GM04503 (cell line): ENCODE results near the gene C16orf92.

Experiments used
- DNase-seq: peaks from one replicate; pipeline ENCODE4 v3.0.0-alpha.2; 2012; ENCODE audit warnings: low read depth

Gene C16orf92

DNA sequence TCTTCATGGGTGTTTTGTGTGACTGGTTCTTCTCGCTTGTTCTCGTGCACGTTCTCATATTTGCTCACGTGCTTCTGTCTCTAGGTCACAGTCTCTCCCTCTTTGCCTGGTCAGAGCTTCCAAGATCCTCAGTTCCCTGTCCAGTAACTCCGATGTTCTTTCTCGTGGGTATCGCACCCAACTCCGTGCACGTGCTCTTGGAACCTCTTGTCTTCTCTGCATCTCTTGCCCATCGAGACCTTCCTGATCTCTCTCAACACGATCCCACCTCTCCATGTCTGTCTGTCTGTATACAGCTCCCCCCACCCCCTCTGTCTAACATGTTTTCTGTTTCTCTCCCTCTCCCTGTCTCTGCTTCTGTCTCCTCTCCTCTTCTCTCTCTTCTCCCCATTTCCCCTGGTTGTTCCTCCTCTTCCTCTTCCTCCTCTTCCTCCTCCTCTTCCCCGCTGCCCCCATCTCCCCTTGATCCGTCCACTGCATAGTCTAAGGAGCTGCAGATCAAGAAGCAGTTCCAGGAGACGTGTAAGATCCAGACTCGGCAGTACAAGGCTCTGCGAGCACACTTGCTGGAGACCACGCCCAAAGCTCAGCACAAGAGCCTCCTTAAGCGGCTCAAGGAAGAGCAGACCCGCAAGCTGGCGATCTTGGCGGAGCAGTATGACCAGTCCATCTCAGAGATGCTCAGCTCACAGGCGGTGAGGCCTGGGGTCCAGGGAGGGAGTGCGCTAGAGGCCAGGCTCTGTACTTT is 33.7 kb upstream of the C16orf92 start:
- no peak for DNase-seq

DNA sequence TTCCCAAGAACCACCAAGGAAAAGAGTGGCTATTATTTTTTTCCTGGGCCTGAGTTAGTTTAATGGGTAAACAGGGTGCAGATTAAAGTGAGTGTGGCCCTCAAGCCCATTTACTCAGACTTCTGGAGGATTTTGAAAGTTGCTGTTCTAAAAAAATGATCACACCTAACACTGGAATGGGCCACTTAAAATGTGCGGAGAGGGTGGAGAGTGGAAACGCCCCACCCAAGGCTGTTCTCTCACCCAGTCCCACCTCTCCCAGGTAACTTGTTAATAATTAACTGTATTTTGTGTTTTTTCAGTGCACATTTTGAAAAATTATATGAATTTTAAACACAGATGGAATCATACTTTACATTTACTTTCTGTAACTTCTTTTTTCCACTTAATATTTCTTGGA is 33.0 kb upstream of the C16orf92 start:
- no peak for DNase-seq

DNA sequence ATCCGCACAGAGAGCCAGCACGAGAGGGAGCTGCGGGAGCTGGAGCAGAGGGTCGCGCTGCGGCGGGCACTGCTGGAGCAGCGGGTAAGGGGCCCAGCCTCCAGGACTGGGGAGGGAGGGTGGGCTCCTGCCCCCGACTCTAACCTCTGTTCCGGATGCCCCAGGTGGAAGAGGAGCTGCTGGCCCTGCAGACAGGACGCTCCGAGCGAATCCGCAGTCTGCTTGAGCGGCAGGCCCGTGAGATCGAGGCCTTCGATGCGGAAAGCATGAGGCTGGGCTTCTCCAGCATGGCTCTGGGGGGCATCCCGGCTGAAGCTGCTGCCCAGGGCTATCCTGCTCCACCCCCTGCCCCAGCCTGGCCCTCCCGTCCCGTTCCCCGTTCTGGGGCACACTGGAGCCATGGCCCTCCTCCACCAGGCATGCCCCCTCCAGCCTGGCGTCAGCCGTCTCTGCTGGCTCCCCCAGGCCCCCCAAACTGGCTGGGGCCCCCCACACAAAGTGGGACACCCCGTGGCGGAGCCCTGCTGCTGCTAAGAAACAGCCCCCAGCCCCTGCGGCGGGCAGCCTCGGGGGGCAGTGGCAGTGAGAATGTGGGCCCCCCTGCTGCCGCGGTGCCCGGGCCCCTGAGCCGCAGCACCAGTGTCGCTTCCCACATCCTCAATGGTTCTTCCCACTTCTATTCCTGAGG is 32.0 kb upstream of the C16orf92 start:
- no peak for DNase-seq

DNA sequence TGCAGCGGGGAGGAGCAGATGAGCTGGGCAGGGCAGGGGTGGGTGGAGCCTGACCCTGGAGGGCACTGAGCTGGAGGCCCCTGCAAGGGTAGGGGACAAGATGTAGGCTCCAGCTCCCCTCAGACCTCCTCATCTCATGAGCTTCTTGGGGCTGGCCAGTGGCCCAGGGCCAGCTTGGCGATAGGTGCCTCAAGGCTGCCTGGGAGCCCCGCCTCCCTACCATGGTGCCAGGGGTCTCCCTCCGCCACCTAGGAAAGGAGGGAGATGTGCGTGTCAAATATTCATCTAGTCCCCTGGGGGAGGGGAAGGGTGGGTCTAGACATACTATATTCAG is 31.5 kb upstream of the C16orf92 start:
- DNase-seq = no peak

DNA sequence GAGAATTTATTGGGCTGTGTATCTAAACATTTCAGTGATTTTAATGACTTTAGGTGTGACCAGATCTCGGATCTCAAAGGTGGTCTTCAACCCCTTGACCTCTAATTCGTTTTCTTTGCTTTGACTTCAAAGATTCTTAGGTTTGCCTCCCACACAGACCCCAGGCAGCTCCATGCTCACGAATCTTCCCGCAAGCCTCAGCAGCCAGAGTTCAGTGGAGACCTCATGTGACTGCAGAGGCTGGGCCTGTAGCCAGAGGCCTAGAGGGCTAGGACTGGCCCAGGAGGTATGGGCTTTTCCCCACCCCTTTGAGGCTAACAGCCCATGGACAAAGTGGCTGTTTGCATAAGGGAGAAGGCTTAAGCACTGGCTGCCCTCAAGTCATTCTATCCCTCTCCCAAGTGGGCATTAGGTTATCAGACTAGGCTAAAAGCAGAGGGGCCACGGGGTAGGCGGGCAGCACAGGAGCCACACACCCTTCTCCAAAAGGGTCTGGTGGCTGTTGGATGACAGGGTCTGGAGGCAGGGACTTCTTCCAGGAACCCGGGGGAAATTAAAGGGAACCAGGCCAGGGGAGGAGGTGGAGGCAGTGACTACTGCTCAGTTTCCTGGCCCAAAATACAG is 30.5 kb upstream of the C16orf92 start:
- DNase-seq = no peak

DNA sequence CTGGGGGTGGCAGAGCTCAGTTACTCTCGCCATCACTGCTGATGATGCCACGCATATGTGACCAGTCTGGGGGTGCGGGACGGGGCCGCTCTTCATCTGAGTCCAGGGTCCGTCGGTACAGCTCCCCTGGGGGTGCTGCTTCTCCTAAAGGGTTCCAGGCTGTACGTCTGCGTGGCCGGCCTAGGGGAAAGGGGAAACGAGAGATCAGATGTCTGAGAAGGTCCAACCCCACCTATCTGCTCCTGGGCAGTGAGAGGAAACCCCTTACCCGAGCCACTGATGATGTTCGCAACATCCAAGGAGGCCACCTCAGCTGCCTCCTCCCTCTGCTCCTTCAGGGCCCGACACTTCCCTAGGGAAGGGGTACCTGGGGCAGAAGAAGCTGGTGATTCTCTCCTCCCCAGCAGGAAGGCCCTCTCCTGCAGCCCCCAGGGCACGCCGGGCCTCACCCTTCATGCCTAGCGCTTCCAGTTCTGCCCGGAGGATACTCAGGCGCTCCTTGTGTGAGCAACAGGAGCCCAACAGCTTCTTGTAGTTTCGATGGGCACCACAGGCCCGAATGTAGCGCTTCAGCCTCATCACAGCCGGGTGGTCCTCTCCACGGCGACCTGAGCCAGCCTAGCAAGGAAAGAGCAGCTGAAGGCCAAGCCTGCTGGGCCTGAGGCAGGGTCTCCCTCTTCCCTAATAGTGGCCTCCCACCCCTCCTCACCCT is 29.7 kb upstream of the C16orf92 start:
- DNase-seq = no peak

DNA sequence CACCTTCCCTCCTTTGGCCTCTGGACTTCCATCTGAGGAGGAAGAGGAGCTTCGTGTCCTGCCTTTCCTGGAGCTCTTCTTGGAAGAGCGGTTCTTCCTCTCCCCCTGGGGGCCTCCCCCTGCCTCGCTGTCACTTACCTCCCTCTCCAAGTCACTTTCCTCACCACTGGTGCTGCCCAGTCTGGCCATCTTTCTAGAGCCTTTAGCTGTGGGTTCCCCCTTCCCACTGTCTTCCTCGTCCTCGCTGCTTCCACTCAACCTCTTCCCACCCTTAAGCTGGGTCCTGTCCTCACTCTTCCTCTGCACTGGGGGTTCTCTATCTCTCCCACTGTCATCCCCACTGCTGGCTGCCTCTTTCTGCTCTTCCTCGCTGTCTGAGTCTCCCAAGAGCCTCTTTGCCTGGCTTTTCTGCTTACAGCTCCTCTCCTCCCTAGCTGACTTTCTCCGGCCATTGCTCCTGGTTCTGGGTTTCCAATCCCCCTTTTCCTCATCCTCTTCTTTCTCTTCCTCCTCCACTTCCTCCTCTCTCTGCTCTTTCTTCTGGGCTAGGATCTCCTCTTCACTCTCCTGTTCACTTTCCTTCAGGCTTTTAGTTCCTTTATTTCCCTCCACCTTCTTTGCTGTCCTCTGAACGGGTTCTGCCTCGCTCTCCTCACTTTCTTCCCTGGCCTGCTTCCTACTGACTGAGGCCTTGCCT is 28.9 kb upstream of the C16orf92 start:
- DNase-seq = no peak

DNA sequence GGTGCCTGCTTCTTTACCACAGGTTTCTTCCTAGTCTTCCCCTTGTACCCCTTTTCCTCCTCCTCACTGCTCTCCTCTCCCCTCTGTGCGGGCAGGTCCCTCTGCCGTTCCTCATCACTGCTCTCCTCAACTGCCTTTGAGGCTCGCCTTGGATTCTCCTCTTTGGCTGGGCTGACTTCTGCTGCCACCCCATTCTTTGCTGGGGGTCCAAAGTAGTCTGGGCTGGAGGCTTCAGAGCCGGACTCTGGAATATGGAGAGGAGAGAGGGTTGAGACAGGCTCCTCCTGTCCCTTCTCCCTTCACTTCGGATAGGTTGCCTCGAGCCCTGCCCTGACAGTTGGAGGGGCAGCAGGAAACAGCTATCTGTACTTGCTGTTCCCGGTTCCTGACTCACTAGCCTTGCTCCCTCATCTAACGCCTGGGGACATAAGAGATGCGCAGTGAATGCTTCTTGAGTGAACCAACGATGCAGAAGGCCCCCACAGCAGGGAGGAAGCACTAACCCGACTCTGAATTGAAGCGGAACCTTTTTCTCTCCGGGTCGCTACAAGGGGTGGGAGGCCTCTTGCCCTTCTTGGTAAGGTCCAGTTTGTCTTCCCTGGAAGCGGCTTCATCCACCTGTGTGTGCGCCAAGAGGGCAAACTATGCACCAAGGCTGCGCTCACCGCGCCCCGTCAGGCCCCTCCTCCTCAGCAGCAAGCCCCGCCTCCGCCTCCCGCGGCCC is 28.2 kb upstream of the C16orf92 start:
- no peak for DNase-seq

DNA sequence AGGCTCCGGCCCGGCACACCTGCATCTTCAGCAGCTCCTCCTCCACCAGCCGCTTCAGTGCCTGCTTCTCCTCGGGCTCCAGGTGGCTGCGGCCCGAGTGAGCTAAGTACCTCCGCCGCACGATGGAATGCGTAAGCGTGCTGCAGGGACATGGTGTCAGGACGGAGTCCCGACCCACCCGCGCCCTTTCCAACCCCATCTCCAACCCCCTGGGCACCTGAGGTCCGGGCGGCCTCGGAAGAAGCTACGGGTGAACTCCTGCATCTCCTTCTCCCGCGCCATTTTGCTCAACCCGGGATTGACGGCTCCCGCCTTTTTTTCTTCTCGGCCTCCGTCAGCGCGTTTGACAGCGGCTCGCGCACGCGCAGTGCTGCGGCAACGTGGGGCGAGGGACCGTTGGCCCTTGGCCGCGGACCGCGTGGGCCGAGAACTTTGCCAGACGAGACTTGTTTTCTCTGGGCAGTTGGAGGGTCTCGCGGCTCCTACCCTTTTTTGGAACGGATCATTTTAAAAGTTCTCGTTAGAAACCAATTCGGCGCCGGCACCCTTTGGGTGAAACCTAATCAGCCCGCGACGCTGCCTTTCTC is 27.6 kb upstream of the C16orf92 start, which contains the start of gene HIRIP3:
Gene HIRIP3, minus strand, starts transcription at position 294 of the 587 bp plus-strand sequence. Its CDS starts 12 bp downstream, at position 282.
- no peak for DNase-seq

DNA sequence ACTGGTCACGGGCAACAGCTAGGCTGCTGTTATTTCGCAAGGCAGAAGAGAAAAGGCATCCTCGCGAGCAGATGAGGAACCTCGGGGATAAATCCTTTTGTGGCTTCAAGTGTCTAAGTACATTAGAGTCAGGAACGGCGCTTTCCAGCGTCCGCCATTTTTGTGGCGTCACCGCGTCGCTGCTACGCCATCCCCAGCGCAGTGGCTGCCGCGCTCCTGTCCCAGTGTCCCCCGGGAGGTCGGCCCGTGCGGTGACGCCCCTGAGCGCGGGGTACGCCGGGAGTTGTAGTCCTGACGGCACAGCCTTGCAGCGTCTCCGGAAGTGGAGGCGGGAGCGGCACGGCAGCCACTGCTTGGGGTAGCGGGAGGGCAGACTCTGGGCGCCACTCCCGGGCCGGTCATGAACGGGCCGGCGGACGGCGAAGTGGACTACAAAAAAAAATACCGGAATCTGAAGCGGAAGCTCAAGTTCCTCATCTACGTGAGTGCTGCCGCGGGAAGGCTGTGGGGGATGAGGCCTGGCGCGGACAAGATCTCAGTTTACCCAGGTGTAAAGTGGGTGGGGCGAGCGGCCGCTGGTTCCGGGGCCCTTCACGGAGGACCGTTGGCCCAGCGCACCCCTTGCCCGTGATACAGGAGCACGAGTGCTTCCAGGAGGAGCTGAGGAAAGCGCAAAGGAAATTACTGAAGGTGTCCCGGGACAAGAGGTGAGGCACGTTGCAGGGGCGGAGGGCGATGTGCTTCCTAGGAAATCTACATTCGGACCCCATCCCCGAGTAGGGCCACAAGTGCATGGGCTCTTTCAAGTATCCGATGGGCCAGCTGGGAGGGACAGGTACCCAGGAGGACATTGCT is 26.9 kb upstream of the C16orf92 start, which contains the start of gene INO80E:
Gene INO80E, plus strand, starts transcription at position 331 of the 855 bp plus-strand sequence. Its CDS starts 70 bp downstream, at position 401.
- DNase-seq = peak; percentile 66

DNA sequence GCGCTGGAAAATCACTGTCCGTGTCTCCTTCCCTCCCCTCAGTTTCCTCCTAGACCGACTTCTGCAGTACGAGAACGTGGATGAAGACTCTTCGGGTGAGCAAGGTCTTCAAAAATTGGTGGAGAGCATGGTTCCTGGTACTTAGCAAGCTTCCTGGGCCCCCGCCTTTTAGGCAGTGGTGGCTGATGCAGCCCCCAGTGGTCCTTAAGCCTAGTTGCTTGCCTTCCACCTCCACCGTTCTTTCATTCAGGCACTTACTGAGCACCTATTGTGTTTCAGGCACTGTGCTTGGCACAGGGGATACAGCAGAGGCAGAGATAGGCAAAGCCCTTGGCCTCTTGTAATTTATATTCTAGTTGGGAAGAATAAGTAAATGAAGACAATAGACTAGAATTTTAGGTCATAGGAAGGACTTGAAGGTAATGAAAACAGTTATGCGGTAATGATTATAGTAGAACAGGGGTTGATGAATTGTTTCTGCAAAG is 26.2 kb upstream of the C16orf92 start:
- DNase-seq = no peak

DNA sequence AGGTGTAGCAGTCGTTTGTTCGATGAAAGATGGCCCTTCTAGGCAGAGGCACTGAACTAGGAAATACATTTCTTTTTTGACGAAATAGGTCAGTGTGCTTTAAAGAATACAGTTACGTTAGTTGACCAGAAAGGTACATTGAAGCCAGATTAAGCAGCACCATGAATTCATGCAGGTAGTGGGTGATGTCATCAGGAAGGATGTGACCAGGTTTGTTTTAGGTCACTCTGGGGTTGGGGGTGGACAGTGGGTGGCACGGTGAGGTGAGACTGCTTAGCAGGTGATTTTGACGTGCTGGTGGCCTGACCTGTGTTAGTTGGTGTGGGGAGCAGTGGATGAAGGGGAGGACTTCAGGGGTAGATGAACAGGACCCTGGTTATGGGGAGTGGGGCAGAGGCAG is 23.4 kb upstream of the C16orf92 start:
- DNase-seq = no peak

DNA sequence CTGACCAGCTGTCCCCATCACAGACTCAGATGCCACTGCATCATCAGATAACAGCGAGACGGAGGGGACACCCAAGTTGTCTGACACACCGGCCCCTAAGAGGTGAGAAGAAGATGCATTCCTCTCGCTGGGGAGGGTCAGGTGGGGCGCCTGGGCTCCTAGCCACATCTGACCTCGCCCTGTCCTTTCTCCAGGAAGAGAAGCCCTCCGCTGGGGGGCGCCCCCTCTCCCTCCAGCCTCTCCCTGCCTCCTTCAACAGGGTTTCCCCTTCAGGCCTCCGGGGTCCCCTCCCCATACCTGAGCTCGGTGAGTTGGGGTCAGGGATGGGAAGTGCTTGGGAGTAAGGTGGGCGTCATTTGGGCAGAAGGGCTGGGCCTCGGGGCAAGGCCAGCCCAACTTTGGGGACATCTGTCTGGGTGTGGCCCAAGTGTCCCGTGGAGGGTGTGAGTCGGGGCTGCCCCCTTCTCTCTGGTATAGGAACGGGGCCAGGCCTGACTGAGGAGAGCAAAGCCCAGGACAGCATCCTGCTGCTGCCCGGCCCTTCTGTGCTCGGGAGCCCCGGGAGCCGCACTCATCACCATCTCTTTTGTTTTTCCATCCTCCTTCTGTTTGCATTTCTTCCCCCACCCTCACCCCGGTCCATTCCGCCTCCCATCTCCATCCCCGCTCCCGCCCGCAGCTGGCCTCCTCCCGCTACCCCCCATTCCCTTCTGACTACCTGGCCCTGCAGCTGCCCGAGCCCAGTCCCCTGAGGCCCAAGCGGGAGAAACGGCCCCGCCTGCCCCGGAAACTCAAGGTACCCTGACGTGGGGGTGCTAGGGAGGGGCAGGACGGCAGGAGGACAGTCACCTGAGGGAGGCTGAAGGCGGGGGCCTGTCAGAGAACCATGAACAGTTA is 22.0 kb upstream of the C16orf92 start:
- DNase-seq = no peak

DNA sequence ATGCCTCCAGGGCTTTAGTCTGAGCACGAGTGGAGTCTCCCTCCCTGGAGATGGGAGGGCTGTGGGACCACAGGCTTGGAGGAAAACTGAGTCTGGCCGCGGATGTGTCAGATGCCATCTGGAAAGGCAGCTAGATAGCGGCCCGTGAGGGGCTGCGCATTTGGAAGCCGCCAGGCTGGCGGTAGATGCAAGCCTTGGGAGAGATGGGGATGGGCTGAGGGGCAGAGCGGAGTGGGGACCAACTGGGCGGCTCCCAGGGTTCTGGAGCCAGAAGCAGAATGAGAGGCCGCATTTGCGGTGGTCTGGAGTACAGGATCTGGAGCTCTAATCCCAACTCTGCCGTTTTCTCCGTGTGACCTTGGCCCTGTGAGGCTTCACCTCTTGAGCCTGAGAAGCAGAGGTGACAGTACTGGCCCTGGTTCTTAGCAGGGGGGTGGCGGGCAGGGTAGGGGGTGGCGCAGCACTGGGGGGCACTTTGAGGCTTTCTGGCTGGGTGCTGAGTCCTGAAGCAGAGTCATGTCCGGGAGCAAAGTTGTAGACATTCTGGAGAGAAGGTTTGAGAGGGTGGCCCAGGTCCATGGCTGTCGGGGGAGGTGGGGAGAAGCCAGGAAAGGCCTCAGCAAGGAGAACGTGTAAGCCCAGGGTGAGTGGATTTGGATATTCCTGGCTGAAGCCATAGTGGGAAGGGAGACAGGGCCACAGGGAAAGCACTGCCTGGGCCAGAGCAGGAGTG is 20.2 kb upstream of the C16orf92 start:
- DNase-seq = no peak

DNA sequence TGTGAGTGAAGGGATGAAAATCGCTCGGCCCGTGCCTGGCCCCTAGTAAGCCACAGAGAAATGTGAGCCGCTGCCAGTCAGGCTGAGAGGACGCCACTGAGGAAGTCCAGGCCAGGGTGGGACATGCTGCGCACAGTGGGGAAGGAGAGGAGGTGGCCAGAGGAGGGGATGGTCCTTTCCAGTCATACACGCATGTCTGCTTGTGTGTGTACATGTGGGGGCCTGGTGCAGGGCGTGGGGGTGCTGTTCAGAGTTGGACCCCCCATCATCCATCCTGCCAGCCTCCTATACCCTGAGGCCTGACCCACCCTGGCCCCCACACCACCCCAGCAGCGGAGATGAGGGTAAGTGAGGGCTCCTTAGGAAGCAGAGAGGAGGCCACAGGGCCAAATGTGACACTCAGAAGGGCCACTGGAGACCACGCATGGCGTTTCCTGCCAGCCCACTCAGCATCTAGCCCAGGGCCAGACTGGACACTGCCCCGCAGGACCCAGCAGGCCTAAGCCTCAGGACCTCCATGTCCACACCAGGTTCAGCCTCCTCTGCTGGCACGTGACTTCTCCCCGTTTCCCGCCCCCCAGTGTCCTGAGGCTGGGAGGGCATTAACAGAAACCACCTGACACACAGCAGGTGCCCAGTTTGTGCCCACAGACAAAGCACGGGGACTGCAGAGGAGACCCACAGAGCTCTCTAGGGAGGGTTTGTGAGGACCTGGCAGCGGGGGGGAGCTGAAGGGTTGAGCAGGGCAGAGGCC is 19.2 kb upstream of the C16orf92 start:
- DNase-seq = no peak

DNA sequence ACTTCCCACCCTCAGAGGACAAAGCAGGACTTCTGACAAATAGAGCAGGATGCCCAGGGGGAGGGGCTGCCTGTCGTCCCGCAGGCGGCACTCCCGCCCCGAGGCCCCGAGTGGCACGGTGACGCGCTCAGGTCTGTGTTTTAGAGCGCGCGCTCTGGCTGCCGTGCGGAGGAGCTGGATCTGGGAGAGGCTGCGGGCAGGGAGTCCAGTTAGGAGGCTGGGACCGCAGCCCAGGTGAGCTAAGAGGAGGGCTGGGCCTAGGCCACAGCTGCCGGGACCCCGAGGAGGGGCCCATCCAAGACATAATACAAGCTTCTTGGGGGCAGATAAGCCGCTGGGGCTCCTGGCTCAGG is 18.6 kb upstream of the C16orf92 start:
- no peak for DNase-seq

DNA sequence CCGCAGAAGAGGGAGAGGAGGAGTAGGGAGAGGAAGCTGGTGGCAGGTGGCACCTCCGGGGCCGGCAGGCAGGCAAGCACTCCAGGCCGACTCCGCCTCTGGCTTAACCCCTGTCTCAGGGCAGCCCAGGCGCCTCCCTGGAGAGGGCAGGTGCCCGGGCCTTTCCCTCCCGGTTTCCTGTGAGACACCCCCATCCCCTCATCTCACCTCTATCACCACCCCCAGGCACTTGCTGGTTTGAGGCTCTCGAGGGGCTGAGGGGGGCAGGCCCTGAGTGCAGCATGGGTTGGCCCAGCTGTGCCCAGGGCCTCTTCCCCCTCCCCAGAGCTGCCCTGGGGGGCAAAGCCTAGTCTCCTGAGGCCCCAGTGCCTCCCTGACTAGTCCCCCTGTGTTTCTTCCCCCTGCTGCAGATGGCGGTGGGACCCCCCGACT is 18.2 kb upstream of the C16orf92 start:
- no peak for DNase-seq
